H4 (cell line): ENCODE measurements around the gene SCGN. TPM values are rescaled to one million over a fixed set of nuclear protein-coding genes. Genes with fewer than 3 reads are reported as not detected.

Experiments
- DNase-seq: peaks from one replicate; pipeline ENCODE4 v3.0.0-alpha.2; 2015; ENCODE audit warnings: low spot score
- total RNA-seq: library from RNA; depleted of rRNA; stranded (reverse); fragments of >200 nt; shearing (Covaris generic); gene quantifications from 2 replicates; pipeline ENCODE4 v1.2.3, GENCODE V29; 2014; rRNA removed

SCGN gene
- not detected in 2 replicates for total RNA-seq

- no peak for DNase-seq
These were observed at the start of gene SCGN for GRCh38 chr6:25652007-25652515. SCGN (plus strand) TSS chr6:25652215; CDS start chr6:25652404, 189 bp downstream.

- no peak for DNase-seq
These were observed 49.4 kb upstream of the SCGN start for GRCh38 chr6:25602674-25602982.

- DNase-seq: no peak
These were observed 48.8 kb upstream of the SCGN start for GRCh38 chr6:25603251-25603650.

- DNase-seq: no peak
These were observed 45.9 kb upstream of the SCGN start for GRCh38 chr6:25606151-25606550.

GRCh38 chr6:25608558-25609174 lies 43.3 kb upstream of the SCGN start:
- no peak for DNase-seq

GRCh38 chr6:25612666-25613065 lies 39.3 kb upstream of the SCGN start:
- DNase-seq: no peak

- no peak for DNase-seq
These were observed 38.6 kb upstream of the SCGN start for GRCh38 chr6:25613415-25613814.

GRCh38 chr6:25614052-25614451 lies 38.0 kb upstream of the SCGN start:
- no peak for DNase-seq

- DNase-seq: no peak
These were observed 36.5 kb upstream of the SCGN start for GRCh38 chr6:25615471-25615870.

GRCh38 chr6:25617997-25618396 lies 34.0 kb upstream of the SCGN start:
- DNase-seq: no peak

- no peak for DNase-seq
These were observed 32.8 kb upstream of the SCGN start for GRCh38 chr6:25619217-25619616.

GRCh38 chr6:25620391-25620790 lies 31.6 kb upstream of the SCGN start:
- no peak for DNase-seq

- DNase-seq: no peak
These were observed 28.9 kb upstream of the SCGN start for GRCh38 chr6:25623065-25623464.

GRCh38 chr6:25623879-25624278 lies 28.1 kb upstream of the SCGN start:
- no peak for DNase-seq

- no peak for DNase-seq
These were observed 25.0 kb upstream of the SCGN start for GRCh38 chr6:25627001-25627400.

- no peak for DNase-seq
These were observed 23.4 kb upstream of the SCGN start for GRCh38 chr6:25628471-25629197.

GRCh38 chr6:25629198-25629576 lies 22.8 kb upstream of the SCGN start:
- no peak for DNase-seq

GRCh38 chr6:25630508-25631278 lies 21.3 kb upstream of the SCGN start:
- no peak for DNase-seq

- no peak for DNase-seq
These were observed 16.1 kb upstream of the SCGN start for GRCh38 chr6:25635886-25636317.

GRCh38 chr6:25637211-25637610 lies 14.8 kb upstream of the SCGN start:
- DNase-seq: no peak

GRCh38 chr6:25637960-25638434 lies 14.0 kb upstream of the SCGN start:
- DNase-seq: no peak

GRCh38 chr6:25639653-25640052 lies 12.4 kb upstream of the SCGN start:
- no peak for DNase-seq

GRCh38 chr6:25640446-25640845 lies 11.6 kb upstream of the SCGN start:
- no peak for DNase-seq
